SK-N-SH treated with all-trans-retinoic acid at 6 μM for 48 hours (cell line): ENCODE data around the gene MEA1.

Source experiments
- ATAC-seq: fragments of 200-7000 bp; cut with Tn5 transposase; 3 replicates; pipeline ENCODE4 v1.9.1; 2020; ENCODE audit warnings: mild to moderate bottlenecking, moderate library complexity
- ARNTL ChIP-seq: fragments of 450-650 bp; formaldehyde crosslinking; IDR thresholded peaks from 2 replicates; pipeline ENCODE4 v1.5.0; 2020; ENCODE audit warnings: low read depth, mild to moderate bottlenecking, moderate library complexity, borderline replicate concordance
- BACH2 ChIP-seq: fragments of 250-450 bp; sonication (Bioruptor Pico); IDR thresholded peaks from 2 replicates; pipeline ENCODE4 v1.9.0; 2021; ENCODE audit warnings: mild to moderate bottlenecking, borderline replicate concordance
- CSDC2 ChIP-seq: fragments of 250-450 bp; sonication (Bioruptor Pico); IDR thresholded peaks from 2 replicates; pipeline ENCODE4 v1.5.0; 2020; ENCODE audit warnings: mild to moderate bottlenecking, moderate library complexity
- ESRRG ChIP-seq: fragments of 250-450 bp; sonication (Bioruptor Pico); IDR thresholded peaks from 2 replicates; pipeline ENCODE4 v1.6.1; 2021; ENCODE audit warnings: mild to moderate bottlenecking
- GLIS3 ChIP-seq: fragments of 250-450 bp; sonication (Bioruptor Pico); IDR thresholded peaks from 2 replicates; pipeline ENCODE4 v1.5.0; 2020; ENCODE audit warnings: mild to moderate bottlenecking, moderate library complexity
- ISL1 ChIP-seq: fragments of 250-450 bp; sonication (Bioruptor Pico); IDR thresholded peaks from 2 replicates; pipeline ENCODE4 v2.1.2; 2022; ENCODE audit warnings: mild to moderate bottlenecking, moderate library complexity
- PPARA ChIP-seq: fragments of 250-450 bp; sonication (Bioruptor Pico); IDR thresholded peaks from 2 replicates; pipeline ENCODE4 v1.5.0; 2020; ENCODE audit warnings: mild to moderate bottlenecking, borderline replicate concordance
- RARB ChIP-seq: fragments of 250-450 bp; sonication (Bioruptor Pico); IDR thresholded peaks from 2 replicates; pipeline ENCODE4 v1.8.0; 2021; ENCODE audit warnings: mild to moderate bottlenecking, moderate library complexity
- TOX ChIP-seq: fragments of 250-450 bp; sonication (Bioruptor Pico); IDR thresholded peaks from 2 replicates; pipeline ENCODE4 v1.8.0; 2021; ENCODE audit warnings: mild to moderate bottlenecking, moderate library complexity, borderline replicate concordance
- ZC3H10 ChIP-seq: fragments of 250-450 bp; sonication (Bioruptor Pico); IDR thresholded peaks from 2 replicates; pipeline ENCODE4 v1.5.1; 2021; ENCODE audit warnings: mild to moderate bottlenecking, moderate library complexity
- ZFP3 ChIP-seq: fragments of 250-450 bp; sonication (Bioruptor Pico); IDR thresholded peaks from 2 replicates; pipeline ENCODE4 v1.5.0; 2020; ENCODE audit warnings: mild to moderate bottlenecking, moderate library complexity
- ZFP30 ChIP-seq: fragments of 450-650 bp; formaldehyde crosslinking; IDR thresholded peaks from 2 replicates; pipeline ENCODE4 v1.5.0; 2022; ENCODE audit warnings: mild to moderate bottlenecking, moderate library complexity
- ZNF565 ChIP-seq: fragments of 450-650 bp; formaldehyde crosslinking; conservative IDR thresholded peaks from 2 replicates; pipeline ENCODE4 v1.5.0; 2020; ENCODE audit warnings: low read depth, mild to moderate bottlenecking, moderate library complexity
- ZNF8 ChIP-seq: fragments of 450-650 bp; formaldehyde crosslinking; IDR thresholded peaks from 2 replicates; pipeline ENCODE4 v1.5.0; 2020; ENCODE audit warnings: mild to moderate bottlenecking, moderate library complexity
- TF ChIP-seq, protein P1 (sequence below): fragments of 250-450 bp; sonication (Bioruptor Pico); IDR thresholded peaks from 2 replicates; pipeline ENCODE4 v1.8.0; 2020; ENCODE audit warnings: mild to moderate bottlenecking, moderate library complexity, borderline replicate concordance
- TF ChIP-seq, protein P2 (sequence below): fragments of 250-450 bp; sonication (Bioruptor Pico); IDR thresholded peaks from 2 replicates; pipeline ENCODE4 v1.5.0; 2020; ENCODE audit warnings: mild to moderate bottlenecking, moderate library complexity
- TF ChIP-seq, protein P3 (sequence below): fragments of 250-450 bp; sonication (Bioruptor Pico); IDR thresholded peaks from 2 replicates; pipeline ENCODE4 v1.8.0; 2021; ENCODE audit warnings: low read depth, mild to moderate bottlenecking, moderate library complexity, borderline replicate concordance
- TF ChIP-seq, protein P4 (sequence below): fragments of 250-450 bp; sonication (Bioruptor Pico); IDR thresholded peaks from 2 replicates; pipeline ENCODE4 v1.5.1; 2021; ENCODE audit warnings: mild to moderate bottlenecking, moderate library complexity

The MEA1 gene

DNA sequence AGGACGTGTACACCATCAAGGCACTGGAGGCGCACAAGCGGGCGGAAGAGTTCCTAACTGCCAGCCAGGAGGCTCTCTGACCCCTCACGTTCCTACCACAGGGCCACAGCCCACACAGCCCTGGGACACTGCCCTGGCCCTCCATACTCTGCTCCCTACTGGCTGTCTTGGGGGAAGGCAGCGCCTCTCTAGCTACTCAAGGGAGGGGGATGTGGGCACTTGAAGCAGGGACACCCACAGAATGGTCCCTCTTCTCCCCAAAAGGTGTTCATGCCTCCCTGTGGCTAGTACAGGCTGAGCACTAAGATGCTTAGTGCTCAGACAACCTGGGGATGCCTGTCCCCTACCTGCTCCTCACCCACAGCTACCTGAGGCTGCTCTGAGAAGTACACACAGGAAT, 2.5 kb downstream of the MEA1 start:
- no peak for ATAC-seq
- TF ChIP-seq ARNTL (CRISPR knock-in tag) (no peak), PPARA (CRISPR knock-in tag) (no peak), CSDC2 (CRISPR knock-in tag) (no peak), TOX (CRISPR knock-in tag) (no peak), GLIS3 (no peak), ZFP30 (CRISPR knock-in tag) (no peak), RARB (CRISPR knock-in tag) (no peak), ZNF565 (CRISPR knock-in tag) (no peak), ZNF8 (CRISPR knock-in tag) (no peak)
- TF ChIP-seq, protein P1, sequence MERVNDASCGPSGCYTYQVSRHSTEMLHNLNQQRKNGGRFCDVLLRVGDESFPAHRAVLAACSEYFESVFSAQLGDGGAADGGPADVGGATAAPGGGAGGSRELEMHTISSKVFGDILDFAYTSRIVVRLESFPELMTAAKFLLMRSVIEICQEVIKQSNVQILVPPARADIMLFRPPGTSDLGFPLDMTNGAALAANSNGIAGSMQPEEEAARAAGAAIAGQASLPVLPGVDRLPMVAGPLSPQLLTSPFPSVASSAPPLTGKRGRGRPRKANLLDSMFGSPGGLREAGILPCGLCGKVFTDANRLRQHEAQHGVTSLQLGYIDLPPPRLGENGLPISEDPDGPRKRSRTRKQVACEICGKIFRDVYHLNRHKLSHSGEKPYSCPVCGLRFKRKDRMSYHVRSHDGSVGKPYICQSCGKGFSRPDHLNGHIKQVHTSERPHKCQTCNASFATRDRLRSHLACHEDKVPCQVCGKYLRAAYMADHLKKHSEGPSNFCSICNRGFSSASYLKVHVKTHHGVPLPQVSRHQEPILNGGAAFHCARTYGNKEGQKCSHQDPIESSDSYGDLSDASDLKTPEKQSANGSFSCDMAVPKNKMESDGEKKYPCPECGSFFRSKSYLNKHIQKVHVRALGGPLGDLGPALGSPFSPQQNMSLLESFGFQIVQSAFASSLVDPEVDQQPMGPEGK, result no peak
- TF ChIP-seq, protein P2, sequence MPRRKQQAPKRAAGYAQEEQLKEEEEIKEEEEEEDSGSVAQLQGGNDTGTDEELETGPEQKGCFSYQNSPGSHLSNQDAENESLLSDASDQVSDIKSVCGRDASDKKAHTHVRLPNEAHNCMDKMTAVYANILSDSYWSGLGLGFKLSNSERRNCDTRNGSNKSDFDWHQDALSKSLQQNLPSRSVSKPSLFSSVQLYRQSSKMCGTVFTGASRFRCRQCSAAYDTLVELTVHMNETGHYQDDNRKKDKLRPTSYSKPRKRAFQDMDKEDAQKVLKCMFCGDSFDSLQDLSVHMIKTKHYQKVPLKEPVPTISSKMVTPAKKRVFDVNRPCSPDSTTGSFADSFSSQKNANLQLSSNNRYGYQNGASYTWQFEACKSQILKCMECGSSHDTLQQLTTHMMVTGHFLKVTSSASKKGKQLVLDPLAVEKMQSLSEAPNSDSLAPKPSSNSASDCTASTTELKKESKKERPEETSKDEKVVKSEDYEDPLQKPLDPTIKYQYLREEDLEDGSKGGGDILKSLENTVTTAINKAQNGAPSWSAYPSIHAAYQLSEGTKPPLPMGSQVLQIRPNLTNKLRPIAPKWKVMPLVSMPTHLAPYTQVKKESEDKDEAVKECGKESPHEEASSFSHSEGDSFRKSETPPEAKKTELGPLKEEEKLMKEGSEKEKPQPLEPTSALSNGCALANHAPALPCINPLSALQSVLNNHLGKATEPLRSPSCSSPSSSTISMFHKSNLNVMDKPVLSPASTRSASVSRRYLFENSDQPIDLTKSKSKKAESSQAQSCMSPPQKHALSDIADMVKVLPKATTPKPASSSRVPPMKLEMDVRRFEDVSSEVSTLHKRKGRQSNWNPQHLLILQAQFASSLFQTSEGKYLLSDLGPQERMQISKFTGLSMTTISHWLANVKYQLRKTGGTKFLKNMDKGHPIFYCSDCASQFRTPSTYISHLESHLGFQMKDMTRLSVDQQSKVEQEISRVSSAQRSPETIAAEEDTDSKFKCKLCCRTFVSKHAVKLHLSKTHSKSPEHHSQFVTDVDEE (CRISPR knock-in tag), result no peak

DNA sequence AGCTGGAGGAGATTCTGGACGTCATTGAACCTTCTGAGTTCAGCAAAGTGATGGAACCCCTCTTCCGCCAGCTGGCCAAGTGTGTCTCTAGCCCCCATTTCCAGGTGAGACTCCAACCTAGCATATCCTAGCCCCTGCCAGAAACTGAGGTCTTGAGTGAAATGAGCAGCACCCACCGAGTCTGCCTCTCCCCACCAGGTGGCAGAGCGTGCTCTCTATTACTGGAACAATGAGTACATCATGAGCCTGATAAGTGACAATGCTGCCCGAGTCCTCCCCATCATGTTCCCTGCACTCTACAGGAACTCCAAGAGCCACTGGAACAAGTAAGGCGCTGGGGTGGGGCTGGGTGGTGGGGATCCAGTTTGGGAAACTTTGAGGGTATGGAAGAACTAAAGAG, 4.6 kb downstream of the MEA1 start:
- ATAC-seq, result no peak
- TF ChIP-seq, protein P3, sequence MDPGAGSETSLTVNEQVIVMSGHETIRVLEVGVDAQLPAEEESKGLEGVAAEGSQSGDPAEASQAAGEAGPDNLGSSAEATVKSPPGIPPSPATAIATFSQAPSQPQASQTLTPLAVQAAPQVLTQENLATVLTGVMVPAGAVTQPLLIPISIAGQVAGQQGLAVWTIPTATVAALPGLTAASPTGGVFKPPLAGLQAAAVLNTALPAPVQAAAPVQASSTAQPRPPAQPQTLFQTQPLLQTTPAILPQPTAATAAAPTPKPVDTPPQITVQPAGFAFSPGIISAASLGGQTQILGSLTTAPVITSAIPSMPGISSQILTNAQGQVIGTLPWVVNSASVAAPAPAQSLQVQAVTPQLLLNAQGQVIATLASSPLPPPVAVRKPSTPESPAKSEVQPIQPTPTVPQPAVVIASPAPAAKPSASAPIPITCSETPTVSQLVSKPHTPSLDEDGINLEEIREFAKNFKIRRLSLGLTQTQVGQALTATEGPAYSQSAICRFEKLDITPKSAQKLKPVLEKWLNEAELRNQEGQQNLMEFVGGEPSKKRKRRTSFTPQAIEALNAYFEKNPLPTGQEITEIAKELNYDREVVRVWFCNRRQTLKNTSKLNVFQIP (CRISPR knock-in tag), result no peak
- TF ChIP-seq ISL1 (no peak), ZFP30 (CRISPR knock-in tag) (no peak), ZFP3 (no peak), ZC3H10 (no peak), BACH2 (CRISPR knock-in tag) (no peak), ARNTL (CRISPR knock-in tag) (no peak), CSDC2 (CRISPR knock-in tag) (no peak), GLIS3 (no peak)
- TF ChIP-seq, protein P1, result no peak

DNA sequence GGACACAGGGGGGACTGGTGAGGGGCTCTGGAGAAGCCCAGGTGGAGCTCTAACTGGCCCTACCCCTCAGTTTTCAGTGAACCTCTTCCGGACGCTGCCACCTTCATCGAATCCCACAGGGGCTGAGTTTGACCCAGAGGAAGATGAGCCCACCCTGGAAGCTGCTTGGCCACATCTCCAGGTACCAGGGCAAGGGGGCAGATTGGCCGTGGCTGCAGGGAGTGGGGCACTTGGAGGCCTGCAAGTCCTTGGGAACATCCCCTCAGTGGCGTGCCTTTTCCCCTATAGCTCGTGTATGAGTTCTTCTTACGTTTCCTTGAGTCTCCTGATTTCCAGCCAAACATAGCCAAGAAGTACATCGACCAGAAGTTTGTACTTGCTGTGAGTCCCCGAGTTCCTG, 6.6 kb downstream of the MEA1 start:
- ATAC-seq, result no peak
- TF ChIP-seq TOX (CRISPR knock-in tag) (no peak), ESRRG (CRISPR knock-in tag) (no peak), ZC3H10 (no peak), ZNF8 (CRISPR knock-in tag) (no peak), ZFP30 (CRISPR knock-in tag) (no peak)
- TF ChIP-seq, protein P4, sequence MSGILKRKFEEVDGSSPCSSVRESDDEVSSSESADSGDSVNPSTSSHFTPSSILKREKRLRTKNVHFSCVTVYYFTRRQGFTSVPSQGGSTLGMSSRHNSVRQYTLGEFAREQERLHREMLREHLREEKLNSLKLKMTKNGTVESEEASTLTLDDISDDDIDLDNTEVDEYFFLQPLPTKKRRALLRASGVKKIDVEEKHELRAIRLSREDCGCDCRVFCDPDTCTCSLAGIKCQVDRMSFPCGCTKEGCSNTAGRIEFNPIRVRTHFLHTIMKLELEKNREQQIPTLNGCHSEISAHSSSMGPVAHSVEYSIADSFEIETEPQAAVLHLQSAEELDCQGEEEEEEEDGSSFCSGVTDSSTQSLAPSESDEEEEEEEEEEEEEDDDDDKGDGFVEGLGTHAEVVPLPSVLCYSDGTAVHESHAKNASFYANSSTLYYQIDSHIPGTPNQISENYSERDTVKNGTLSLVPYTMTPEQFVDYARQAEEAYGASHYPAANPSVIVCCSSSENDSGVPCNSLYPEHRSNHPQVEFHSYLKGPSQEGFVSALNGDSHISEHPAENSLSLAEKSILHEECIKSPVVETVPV (CRISPR knock-in tag), result no peak
- TF ChIP-seq, protein P3 (CRISPR knock-in tag), result no peak
- TF ChIP-seq, protein P1, result no peak
